Stimulated activated CD8-positive, alpha-beta memory T cell treated with anti-CD3 and anti-CD28 coated beads, Interleukin-7, amount 100 ng/mL, for 1 hour (primary cell): ENCODE data around the gene MIA3.
A peak's percentile ranks its signal among the peaks of the same experiment; 100 is the strongest.
"Not testable (repeated sequence)": the region's sequence is repeated elsewhere in the genome, so short reads cannot be mapped to it uniquely, and the experiment has no call there.

ENCODE experiments used
- DNase-seq, 2 donors: peaks; one replicate each; pipeline ENCODE4 v3.0.0-alpha.2; 2020; ENCODE audit warnings: low read depth in 2 of 2

Gene MIA3

DNA sequence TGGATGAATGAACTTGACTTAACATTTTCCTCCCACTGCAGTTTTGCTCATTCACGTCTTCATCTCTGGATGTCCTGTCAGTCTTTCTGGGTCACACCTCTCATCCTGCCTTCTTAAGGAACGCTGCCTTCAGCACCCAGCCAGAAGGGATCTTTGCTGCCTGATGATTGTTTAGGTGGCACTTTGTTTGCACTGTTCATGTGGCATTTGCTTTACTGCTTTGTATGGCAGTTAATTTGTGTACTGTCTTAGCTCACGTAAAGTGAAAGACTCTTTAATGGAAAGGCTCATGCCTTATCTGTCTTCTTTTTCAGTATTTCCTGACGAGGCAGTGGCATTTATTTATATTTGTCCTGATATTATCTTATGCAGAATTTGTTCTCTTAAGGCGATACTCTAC lies 4.9 kb downstream of the MIA3 start:
- DNase-seq: no peak

DNA sequence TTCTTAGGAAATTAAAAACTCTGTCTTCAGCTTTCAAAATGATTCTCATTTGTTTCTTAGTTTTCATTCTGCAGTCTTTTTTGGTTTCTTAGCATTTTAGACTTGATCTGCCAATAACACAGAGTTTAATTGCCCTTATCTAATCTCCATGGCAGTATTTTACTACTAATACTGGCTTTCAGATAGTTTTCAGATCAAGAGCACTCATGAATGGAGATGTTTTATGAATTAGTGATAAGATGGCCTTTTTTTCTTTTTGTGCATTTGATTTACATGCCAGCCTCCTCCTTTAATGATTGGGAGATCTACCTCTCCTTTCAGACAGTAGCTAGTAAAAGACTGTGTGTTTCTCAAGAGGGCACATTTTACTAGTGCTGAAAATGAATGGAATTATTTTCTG lies 5.6 kb downstream of the MIA3 start:
- DNase-seq: no peak

DNA sequence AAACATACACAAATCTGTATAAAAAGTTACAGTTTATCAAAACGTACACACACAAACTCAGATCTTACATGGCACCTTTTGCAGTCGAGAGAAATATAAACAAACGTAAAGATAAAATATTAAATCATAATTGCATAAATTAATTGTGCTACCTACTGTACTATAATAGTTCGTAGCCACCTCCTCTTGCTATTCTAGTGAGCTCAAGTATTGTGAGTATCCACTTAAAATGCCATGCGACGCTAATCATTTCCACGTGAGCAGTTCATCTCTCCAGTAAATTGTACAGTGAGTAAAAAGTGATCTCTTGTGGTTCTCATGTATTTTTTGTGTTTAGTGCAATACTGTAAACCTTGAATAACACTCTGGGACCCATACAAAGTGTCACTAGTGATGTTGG lies 6.3 kb downstream of the MIA3 start:
- DNase-seq: no peak

DNA sequence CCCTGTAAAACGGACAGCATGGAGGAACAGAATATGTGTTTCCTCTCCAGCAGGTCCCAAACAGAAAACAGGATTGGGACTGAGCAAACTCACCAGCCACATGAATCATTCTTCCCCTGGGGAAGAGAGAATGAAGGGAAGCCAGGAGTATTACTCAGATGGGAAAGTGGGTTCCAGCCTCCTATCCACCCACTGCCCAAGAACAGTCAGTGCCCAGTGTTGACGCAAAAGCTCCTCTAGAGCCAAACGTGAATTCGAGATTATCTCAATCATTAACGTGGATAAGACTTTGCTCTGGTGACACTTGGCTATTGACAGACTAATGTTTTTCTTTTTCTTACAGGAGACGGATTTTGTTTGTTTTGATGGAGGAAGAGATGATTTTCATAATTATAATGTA lies 9.3 kb downstream of the MIA3 start:
- no peak for DNase-seq

DNA sequence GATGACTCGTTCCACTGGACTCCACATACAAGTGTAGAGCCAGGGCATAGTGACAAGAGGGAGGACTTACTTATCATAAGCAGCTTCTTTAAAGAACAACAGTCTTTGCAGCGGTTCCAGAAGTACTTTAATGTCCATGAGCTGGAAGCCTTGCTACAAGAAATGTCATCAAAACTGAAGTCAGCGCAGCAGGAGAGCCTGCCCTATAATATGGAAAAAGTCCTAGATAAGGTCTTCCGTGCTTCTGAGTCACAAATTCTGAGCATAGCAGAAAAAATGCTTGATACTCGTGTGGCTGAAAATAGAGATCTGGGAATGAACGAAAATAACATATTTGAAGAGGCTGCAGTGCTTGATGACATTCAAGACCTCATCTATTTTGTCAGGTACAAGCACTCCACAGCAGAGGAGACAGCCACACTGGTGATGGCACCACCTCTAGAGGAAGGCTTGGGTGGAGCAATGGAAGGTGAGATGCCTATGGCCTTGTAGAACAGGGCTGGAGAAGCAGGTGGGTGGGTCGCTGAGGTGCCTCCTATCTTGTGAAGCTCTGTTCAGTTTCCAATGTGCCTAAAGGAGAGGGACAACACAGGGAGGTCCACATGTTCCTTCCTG lies 12.1 kb downstream of the MIA3 start:
- DNase-seq: no peak

DNA sequence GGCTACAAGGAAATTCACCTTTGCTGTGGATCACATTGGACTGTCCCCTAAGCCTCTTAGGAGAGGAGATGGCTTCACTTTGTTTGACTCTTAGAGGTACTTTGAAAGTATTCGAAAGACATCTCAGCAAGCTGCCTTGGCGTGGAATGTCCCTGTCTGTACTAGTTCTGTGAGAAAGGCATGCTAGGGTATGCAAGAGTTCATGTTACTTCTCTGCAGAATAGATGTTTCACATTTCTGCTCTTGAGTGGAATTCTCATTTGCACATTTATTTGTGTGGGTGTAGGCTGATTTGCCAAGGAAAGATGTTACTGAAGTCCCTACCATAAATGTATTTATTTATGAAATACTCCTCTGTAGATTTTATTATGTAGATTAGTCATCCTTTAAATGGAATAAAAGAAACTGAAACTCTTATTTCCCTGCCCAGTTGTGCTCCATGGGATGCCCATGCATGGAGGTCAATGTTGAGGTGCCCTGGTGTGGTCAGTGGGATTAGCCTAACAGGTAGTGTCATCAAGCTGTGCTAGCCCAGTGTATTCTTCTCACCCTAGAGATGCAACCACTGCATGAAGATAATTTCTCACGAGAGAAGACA lies 13.8 kb downstream of the MIA3 start:
- DNase-seq: no peak

DNA sequence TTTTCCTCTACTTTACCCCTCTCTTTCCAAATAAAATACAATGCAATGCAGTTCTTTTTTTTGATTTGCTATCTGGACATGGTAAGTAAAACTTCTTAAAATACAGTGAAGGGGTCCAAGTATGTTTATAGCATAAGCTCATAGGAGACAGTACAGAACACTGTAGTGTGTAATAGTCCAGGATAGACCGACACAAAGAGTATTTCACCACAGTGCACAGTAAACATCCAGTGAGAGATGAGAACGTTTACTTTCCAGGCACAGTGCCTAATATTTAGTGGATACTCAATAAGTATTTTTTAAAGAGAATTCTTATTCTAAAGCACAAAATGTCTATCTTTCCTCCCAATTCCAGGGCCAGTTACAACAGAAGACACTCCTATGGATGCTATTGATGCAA lies 14.9 kb downstream of the MIA3 start:
- DNase-seq: no peak

DNA sequence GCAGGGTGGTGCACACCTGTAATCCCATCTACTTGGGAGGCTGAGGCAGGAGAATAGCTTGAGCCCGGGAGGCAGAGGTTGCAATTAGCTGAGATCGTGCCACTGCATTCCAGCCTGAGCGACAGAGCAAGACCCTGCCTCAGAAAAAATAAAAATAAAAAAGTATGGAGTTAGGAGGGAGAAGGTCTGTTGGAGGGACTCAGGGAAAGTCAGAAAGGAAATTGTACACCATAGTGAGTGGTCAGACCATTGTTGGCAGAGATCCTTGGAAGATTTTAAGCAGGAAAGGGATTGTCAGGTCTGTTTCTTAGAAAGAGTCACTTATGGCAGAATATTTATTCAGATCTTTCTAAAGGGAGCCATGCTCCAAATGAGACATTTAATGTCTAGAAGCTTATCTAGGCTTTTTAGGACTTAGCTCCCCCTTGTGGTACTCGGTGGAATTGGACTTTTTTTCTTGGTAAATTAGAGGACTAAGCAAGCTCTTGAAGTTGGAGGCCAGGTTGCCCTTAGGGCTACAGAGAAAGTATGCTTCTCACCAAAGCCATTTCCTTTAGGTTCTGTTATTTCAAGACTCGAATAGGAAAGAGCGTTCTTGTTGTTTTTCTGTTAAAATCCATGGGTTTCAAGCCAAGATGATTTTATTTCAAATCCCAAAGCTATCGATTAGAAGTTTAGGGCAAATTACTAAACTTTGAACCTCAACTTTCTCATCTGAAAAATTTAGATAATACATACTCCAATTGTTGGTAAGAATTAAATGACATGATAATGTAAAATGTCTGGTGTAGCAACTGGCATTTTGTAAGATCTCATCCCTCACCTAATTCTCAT lies 16.5 kb downstream of the MIA3 start:
- DNase-seq: peak in 1 of 2 donors; percentile 27

DNA sequence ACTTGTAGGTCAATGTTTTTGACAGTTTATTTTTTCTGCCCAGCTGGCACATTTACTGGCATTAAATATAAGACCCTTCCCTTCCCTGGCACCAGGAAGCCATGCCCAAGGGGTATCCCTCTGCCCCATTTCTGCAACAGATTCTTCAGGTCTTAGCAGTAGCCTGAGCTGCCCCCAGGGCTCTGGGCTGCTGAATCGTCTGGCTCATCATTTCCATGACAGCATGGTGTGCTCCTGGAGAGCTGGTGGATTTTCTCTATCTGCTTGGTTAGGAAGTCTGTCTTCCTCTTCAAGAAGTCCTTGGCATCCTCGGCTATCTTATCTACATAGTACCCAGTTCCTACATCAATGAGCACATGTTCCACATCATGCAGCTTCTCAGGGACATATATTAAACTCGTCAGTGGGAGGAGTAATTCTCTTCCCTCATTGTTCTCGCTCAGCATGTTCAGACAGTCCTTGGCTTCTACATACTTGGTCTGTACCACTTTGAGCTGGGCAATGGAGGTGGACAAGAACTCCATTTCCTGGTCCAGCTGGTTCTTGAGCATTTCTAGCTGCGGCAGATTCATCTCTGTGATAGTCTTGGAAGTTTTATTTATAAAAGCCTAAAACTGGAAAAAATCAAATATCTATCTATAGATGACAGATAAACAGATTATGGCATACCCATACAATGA lies 23.5 kb downstream of the MIA3 start:
- no peak for DNase-seq

DNA sequence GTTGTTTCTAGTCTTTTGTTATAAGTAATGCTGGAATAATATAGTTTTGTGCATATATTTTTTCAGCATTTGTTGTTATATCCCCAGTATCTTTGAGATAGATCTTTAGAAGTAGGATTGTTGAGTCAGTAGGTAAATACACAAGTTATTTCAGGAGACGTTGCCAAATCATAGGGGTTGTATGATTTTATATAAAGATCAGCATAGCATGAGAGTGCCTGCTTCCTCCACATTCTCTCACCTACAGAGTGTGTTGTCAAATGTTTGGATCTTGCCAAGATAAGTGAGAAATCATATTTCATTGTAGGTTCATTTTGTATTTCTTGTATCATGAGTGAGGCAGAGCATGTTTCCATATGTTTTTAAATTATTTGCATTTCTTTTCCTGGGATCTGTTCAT lies 24.6 kb downstream of the MIA3 start:
- no peak for DNase-seq

DNA sequence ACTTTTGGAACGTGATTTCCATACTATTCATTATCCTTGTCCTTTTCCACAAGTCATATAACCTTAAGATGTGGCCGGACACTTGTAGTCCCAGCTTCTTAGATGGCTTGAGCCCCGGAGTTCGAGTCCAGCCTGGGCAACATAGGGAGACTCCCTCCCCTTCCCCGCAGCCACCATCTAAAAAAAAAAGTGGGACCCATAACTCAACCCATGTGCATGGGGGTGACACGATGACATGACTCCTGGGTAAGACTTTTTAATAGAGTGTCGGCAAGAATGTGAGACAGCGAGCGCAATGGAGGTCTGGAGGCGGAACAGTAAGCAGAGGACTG lies 25.7 kb downstream of the MIA3 start:
- DNase-seq: no peak

DNA sequence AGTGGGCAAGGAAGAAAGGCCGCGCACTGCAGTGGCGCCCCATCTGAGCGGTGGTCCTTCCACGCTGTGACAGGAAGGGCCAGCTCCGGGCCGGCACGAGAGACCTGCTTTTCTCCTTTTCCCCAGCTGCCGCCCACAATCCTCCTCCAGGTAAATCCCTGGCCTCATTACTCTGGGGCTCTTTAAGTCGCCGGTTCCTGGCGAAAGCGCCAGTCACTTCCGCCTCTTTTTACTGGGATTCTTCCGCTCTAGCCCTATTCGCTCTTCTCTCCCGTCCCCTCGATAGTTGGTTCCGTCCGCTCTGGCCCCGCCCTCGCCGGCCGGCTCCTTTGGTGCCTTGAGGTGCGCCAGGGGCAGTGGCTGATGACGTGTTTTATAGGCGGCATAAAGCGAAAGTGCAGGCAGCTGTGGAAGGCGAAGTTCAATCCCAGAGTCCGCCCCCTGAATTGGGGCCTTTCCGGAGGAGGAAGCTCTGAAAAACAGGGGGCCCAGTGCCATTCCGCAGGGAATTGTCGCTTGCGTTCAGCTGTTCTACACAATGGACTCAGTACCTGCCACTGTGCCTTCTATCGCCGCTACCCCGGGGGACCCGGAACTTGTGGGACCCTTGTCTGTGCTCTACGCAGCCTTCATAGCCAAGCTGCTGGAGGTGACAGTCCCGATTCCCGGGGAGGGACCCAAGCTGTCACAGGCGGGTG lies 26.2 kb downstream of the MIA3 start:
- peak; percentile 91 to 94 for DNase-seq

DNA sequence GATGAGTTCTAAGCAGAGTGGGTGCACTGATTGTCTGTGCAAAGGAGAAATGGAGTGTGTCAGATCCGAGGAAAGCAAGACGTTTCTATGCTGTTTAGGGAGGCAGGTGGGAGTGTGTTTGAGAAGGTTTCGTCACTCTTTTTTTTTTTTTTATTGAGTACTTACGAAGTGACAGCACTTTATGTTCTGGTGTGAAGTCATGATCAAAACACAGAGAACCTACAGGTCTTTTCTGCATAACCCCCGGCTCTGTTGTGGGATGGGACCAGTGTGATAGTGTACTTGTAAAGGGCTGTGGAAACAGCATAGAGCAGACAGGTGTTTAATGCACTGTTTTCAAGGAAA lies 26.7 kb downstream of the MIA3 start:
- no peak for DNase-seq

DNA sequence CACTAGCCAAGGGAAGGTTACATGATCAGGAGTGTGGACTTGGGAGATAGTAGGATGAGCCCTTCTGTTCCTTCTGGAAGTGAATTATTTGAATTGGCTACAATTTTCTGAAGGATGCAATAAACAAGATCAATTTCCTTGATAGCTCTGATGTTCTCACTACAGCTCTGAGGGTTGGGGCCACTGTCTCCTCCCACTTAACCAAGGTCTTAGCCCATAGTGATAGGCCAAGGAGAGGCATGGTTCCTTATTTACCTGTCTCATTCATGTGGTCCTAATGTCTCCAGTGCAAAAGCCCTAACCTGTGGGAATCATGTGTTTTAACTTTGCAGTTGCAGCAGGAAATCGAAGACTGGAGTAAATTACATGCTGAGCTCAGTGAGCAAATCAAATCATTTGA lies 34.8 kb downstream of the MIA3 start:
- DNase-seq: no peak

DNA sequence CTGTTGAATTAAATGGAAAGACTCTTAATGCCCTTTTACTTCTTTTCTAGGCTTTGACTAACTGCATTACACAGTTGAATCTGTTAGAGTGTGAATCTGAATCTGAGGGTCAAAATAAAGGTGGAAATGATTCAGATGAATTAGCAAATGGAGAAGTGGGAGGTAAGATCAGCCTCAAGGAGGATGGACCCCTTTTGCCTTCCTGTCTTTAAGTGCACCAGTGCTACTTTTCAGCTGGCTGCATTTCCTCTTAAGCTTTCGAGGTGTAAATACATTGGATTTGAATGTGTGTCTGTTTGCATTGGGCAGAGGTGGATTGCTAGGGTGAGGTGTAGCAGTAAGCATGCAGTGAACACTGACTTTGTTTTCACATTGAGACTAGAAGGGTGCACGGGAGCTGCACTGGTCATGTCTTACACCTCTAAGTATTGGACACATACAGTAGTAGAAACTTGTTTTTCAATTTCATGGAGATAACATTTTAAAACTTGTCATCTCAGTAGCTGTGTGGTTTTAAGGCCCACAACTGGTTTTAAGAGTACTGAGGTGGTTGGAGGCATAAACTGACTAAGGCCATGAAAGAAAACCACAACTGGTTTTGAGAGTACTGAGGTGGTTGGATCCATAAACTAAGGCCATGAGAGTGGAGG lies 35.4 kb downstream of the MIA3 start:
- DNase-seq: no peak

DNA sequence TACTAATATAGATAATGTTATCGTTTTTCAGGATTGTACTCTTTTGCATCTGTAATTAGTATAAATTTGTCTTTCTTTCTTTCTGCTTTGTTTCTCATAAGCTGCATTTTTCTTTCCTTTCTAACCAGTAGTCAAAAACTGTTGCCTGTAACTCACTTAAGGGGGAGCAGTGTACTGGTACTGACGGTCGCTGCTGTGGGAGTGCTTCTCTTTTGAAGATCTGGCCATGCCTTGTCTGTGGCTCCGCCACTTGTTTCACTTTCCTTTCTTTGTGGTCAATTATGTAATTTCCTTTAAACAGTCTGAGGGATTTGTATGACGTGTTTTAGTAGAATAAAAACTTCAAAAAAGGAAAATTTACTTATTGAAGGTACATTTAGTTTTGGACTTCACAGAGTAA lies 37.0 kb downstream of the MIA3 start:
- DNase-seq: peak; percentile 39 to 42

DNA sequence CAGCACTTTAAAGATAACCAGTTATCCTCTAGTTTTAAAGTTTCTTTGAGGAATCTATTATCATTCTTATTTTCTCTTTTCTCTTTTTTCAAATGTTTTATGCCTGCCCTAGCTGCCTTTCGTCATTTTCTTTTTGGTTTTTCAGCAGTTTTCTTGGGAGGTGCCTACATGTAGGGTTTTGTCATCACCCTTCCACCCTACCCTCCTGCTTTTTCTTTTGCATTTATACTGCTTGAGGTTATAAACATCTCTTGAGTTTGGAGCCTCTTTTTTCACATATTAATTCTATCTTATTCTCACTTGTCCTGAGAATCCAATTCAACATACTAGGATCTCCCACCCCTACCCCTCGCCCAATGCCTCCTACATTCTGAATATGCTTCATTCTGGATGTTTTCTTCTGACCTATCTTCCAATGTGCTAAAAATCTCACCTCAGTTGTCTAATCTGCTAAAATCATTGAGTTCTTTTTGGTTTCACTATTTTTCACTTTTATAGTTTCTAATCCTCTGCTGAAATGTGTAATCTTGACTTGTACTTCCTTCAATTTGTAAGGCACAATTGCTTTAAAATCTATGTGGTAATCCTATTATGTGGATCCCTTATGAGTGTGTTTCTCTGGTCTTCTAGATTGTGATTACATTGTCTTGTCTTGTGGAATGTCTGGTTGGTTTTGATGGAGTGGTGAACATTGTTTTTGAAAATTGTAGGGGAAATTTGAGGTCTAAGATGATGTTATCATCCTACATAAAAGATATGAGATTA lies 38.7 kb downstream of the MIA3 start:
- DNase-seq: no peak

DNA sequence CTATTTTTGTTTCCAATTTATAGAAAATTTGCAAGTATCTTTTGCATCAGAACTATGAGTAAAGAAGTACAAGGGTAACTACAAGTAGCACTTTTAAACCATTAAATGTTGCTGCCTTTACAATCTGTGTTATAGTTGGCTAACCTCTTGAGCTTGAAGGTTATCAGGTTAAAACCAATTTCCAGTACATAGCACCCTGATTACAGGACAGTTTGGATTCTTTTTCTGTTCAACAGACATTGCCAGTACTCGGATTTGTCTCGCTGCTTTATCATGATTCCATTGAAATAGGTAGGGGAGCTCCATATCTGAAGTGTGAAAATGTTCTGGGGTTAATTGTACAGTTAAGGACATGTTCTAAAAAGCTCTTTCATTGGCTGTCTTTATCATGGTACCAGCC lies 40.0 kb downstream of the MIA3 start:
- DNase-seq: no peak

DNA sequence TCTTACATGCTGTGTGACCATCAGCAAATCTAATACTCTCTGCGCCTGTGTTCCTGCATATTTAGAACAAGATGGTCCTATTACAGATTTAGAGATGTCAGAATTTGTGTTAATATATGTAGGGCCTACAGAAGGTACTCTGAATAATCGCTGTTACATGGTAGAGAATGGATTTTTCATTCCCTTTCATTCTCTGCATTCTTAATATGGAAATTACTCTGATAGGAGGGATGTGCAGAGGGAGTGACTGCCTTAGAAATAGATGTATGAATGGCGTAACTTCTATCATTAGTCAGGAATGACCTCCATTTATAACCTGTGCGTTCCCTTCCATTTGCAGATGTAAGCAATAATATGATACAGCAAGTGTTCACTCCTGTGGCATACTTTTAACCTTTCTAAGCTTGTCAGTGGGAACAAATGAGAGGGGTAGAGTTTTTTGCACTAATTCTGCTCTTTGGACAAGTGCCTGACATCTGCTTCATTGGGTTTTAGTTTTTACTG lies 45.6 kb downstream of the MIA3 start:
- no peak for DNase-seq

DNA sequence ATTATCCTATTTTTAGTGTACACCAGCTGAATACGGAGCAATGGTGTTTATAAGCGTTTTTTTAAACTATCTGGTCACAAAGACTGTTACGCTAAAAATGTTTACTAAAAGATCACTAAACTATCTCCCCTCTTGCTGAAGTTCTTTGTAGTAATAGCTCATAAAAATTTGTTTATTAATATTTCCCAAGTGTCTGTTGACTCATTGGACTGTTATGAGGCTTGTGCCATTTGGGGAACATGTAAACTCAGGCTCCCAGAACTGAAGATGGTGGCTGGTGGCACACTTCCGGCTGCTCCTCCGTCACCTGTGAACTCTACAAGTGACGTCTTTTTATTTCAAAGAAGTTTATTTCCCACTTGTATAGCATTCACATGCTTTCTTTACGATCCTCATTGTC lies 48.1 kb downstream of the MIA3 start:
- no peak for DNase-seq

DNA sequence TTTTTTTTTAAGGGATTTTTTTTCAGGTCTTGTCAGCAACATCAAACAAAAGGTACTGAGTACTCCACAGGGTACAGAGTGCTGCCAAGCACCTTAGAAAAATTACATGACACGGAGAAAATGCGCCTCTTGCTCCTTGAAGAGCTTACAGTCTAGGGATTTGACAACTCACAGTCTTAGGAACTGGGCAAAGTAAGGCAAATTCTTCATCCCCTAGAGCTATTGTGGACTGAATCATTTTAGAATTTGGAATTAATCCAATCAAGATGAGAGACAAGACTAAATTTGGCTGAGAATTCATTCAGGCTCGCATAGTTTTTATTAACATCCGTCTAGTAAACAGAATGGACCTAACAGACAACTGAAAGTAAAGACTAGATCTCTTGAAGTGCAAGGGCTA lies 50.3 kb downstream of the MIA3 start:
- not testable (repeated sequence) for DNase-seq
